Left lung (tissue), 10 donors: ENCODE measurements around the gene ZNF583. TPM values are rescaled to one million over a fixed set of nuclear protein-coding genes. Genes with fewer than 3 reads are reported as not detected.
A peak's percentile ranks its signal among the peaks of the same experiment; 100 is the strongest.

Experiments used
- ATAC-seq: fragments of 200-7000 bp; cut with Tn5 transposase; one replicate; pipeline ENCODE4 v1.9.1; 2020; ENCODE audit warnings: moderate library complexity
- DNase-seq, 4 donors: peaks; one replicate each; pipeline ENCODE4 v3.0.0-alpha.2; 2013 to 2020
- H3K27ac ChIP-seq, 2 donors: fragments of 200-600 bp; sonication (generic) in 1 of 2; one replicate each; pipeline versions ENCODE4 v1.5.0 to v1.8.0; 2020 to 2021
- H3K27me3 ChIP-seq, 2 donors: fragments of 200-600 bp; sonication (generic) in 1 of 2; one replicate each; pipeline versions ENCODE4 v1.5.0 to v1.8.0; 2020 to 2021
- H3K36me3 ChIP-seq, 2 donors: fragments of 200-600 bp; sonication (generic) in 1 of 2; one replicate each; pipeline versions ENCODE4 v1.5.0 to v1.8.0; 2020 to 2021
- H3K4me1 ChIP-seq, 2 donors: fragments of 200-600 bp; one replicate each; pipeline ENCODE4 v1.8.0; 2021
- H3K4me3 ChIP-seq, 2 donors: fragments of 200-600 bp; sonication (generic) in 1 of 2; one replicate each; pipeline versions ENCODE4 v1.5.0 to v1.8.0; 2020 to 2021; ENCODE audit warnings: mild to moderate bottlenecking in 1 of 2
- H3K9me3 ChIP-seq, 2 donors: fragments of 200-600 bp; sonication (generic) in 1 of 2; one replicate each; pipeline versions ENCODE4 v1.5.0 to v1.8.0; 2020 to 2021
- intact Hi-C, 2 donors: fragments of 100-400 bp; cut with DNase I; formaldehyde crosslinking; loops; one replicate each; pipeline versions ENCODE4 v1.11.2 to v1.14.2; 2022
- polyA plus RNA-seq, 6 donors: library from polyadenylated mRNA; unstranded; fragments of 120-200 nt; gene quantifications; one replicate each; pipeline ENCODE4 v1.2.1, GENCODE V29; 2013; ENCODE audit not compliant: insufficient read length in 6 of 6
- total RNA-seq, 2 donors: library from RNA; stranded (reverse); fragmentation: NEBNext Ultra II Directional; extraction: Animal tissue kit (Norgen Biotek cat#: 25700); gene quantifications; one replicate each; pipeline ENCODE4 v1.2.1, GENCODE V29; 2021
- TF ChIP-seq, protein P1 (sequence below), 2 donors: fragments of 200-600 bp; sonication (generic) in 1 of 2; IDR thresholded peaks; one replicate each; pipeline versions ENCODE4 v1.5.0 to v1.8.0; 2021; ENCODE audit warnings: antibody characterized with exemption in 2 of 2
- donor health status: DM: no; HTN: yes; CAD: no.
- donor health status: DM: no; HTN: no; CAD: no.

ZNF583 gene
- total and polyA plus RNA-seq, 8 donors: 4.8 to 13.8 (median 11.0) TPM

DNA sequence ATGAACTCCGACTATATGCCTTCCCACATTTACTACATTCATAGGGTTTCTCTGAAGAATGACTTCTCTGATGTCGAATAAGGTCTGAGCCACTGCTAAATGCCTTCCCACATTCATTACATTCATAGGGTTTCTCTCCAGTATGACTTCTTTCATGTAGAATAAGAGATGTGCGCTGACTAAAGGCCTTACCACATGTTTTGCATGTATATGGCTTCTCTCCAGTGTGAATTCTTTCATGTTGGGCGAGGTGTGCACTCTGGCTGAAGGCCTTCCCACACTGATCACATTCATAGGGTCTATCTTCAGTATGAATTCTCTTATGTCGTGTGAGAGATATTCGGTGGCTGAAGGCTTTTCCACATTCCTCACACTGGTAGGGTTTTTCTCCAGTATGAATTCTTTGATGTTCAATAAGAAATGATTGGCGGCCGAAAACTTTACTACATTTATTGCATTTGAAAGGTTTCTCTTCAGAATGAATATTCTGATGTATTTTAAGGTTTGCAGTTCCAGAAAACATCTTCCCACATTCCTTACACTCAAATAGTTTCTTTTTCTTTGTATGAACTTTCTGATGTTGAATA lies 37.2 kb downstream of the ZNF583 start:
- Histone ChIP-seq H3K4me3 (no peak overlapping the region), H3K36me3 (peaks cover 0 to 26% of the 10 kb centered on the region in 2 donors), H3K27ac (no peak overlapping the region), H3K4me1 (no peaks in the 10 kb centered on the region), H3K9me3 (peaks cover 9 to 85% of the 10 kb centered on the region in 2 donors), H3K27me3 (no peaks in the 10 kb centered on the region)
- intact Hi-C loops: no loop called here
- DNase-seq (no peak), ATAC-seq (no peak)
- TF ChIP-seq, protein P1, sequence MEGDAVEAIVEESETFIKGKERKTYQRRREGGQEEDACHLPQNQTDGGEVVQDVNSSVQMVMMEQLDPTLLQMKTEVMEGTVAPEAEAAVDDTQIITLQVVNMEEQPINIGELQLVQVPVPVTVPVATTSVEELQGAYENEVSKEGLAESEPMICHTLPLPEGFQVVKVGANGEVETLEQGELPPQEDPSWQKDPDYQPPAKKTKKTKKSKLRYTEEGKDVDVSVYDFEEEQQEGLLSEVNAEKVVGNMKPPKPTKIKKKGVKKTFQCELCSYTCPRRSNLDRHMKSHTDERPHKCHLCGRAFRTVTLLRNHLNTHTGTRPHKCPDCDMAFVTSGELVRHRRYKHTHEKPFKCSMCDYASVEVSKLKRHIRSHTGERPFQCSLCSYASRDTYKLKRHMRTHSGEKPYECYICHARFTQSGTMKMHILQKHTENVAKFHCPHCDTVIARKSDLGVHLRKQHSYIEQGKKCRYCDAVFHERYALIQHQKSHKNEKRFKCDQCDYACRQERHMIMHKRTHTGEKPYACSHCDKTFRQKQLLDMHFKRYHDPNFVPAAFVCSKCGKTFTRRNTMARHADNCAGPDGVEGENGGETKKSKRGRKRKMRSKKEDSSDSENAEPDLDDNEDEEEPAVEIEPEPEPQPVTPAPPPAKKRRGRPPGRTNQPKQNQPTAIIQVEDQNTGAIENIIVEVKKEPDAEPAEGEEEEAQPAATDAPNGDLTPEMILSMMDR (IDR thresholded peaks at IDR 0.05): no peak

DNA sequence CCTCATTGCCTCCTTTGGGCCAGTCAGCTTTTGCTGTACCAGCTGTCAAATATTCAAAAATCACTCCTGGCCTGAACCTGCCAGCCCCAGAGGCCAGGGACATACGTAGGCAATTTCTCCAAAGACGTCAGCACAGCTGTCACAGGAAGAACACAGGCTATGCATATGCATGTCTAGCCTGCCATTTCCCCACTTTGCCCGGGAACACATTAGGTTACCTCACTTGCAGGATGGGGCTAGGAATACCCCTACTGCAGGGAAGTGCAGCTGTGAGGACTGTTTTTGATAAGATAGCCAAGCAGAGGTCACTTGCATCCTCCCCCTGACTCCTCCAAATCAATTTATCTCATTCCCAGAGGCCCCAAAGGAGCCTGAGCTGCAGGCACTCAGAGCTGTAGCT lies 70.2 kb downstream of the ZNF583 start:
- no peak overlapping the region for H3K27ac ChIP-seq
- peaks cover 0 to 26% of the 10 kb centered on the region in 2 donors for H3K27me3 ChIP-seq
- ATAC-seq (no peak), DNase-seq (no peak)
- TF ChIP-seq, protein P1 (IDR thresholded peaks at IDR 0.05): no peak
- peaks cover 0 to 86% of the 10 kb centered on the region in 2 donors for H3K9me3 ChIP-seq
- no peak overlapping the region for H3K4me3 ChIP-seq
- intact Hi-C loops: no loop called here
- peaks cover 0 to 26% of the 10 kb centered on the region in 2 donors for H3K36me3 ChIP-seq
- no peaks in the 10 kb centered on the region for H3K4me1 ChIP-seq

- Histone ChIP-seq H3K27ac (no peak overlapping the region), H3K36me3 (peaks cover 0 to 17% of the 10 kb centered on the region in 2 donors), H3K4me3 (no peak overlapping the region), H3K27me3 (peaks cover 0 to 26% of the 10 kb centered on the region in 2 donors), H3K9me3 (peaks cover 0 to 85% of the 10 kb centered on the region in 2 donors), H3K4me1 (no peaks in the 10 kb centered on the region)
- TF ChIP-seq, protein P1 (IDR thresholded peaks at IDR 0.05): no peak
- intact Hi-C loops: no loop called here
- ATAC-seq (no peak), DNase-seq (peak in 1 of 4 donors; percentile 1)
Observed at GRCh38 chr19:56476093-56476492, 72.0 kb downstream of the ZNF583 start.

Other genes starting within 250 kb of the ZNF583 start
- gene GALP, start 228.3 kb upstream of the ZNF583 start, total RNA-seq: not detected
- not detected for gene GALP, start 228.3 kb upstream of the ZNF583 start, polyA plus RNA-seq
- gene ZSCAN5B, start 206.5 kb upstream of the ZNF583 start, total RNA-seq: not detected
- under 1 TPM in 4 of 6 donors, not detected in 2; 0.14 to 0.22 (median 0.21) TPM for gene ZSCAN5B, start 206.5 kb upstream of the ZNF583 start, polyA plus RNA-seq
- not detected for gene ZSCAN5C, start 202.1 kb upstream of the ZNF583 start, total RNA-seq
- gene ZSCAN5C, start 202.1 kb upstream of the ZNF583 start, polyA plus RNA-seq: not detected
- gene EDDM13, start 131.6 kb upstream of the ZNF583 start, total RNA-seq: not detected
- 10 to 100 TPM in 1 of 6 donors, 1 to 10 TPM in 5; 4.1 to 10.1 (median 6.2) TPM for gene EDDM13, start 131.6 kb upstream of the ZNF583 start, polyA plus RNA-seq
- gene ZSCAN5A, start 89.5 kb upstream of the ZNF583 start, total RNA-seq: 10 to 100 TPM in 1 of 2 donors, 1 to 10 TPM in 1; 6.8 to 16.7 TPM
- 10 to 100 TPM; 14.5 to 21.8 (median 17.2) TPM for gene ZSCAN5A, start 89.5 kb upstream of the ZNF583 start, polyA plus RNA-seq
- gene ZNF582, start 10.8 kb upstream of the ZNF583 start, total RNA-seq: 1 to 10 TPM; 2.9 to 4.3 TPM
- gene ZNF582, start 10.8 kb upstream of the ZNF583 start, polyA plus RNA-seq: 10 to 100 TPM in 2 of 6 donors, 1 to 10 TPM in 4; 8.4 to 13.1 (median 9.4) TPM
- 1 to 10 TPM; 2.7 to 3.0 TPM for gene ZNF667, start 73.0 kb downstream of the ZNF583 start, total RNA-seq
- gene ZNF667, start 73.0 kb downstream of the ZNF583 start, polyA plus RNA-seq: 10 to 100 TPM; 15.2 to 21.5 (median 19.5) TPM
- gene ZNF471, start 103.5 kb downstream of the ZNF583 start, total RNA-seq: 1 to 10 TPM; 2.8 to 7.2 TPM
- 10 to 100 TPM; 31.1 to 47.6 (median 37.1) TPM for gene ZNF471, start 103.5 kb downstream of the ZNF583 start, polyA plus RNA-seq
- gene ZFP28, start 134.6 kb downstream of the ZNF583 start, total RNA-seq: 1 to 10 TPM; 6.3 to 7.0 TPM
- 10 to 100 TPM; 14.6 to 17.1 (median 15.1) TPM for gene ZFP28, start 134.6 kb downstream of the ZNF583 start, polyA plus RNA-seq
- 1 to 10 TPM; 4.2 to 5.8 TPM for gene ZNF470, start 163.1 kb downstream of the ZNF583 start, total RNA-seq
- 1 to 10 TPM; 7.9 to 8.8 (median 8.5) TPM for gene ZNF470, start 163.1 kb downstream of the ZNF583 start, polyA plus RNA-seq
- gene ZNF71, start 191.0 kb downstream of the ZNF583 start, total RNA-seq: 1 to 10 TPM; 5.6 to 6.4 TPM
- 10 to 100 TPM in 2 of 6 donors, 1 to 10 TPM in 4; 7.8 to 10.7 (median 8.8) TPM for gene ZNF71, start 191.0 kb downstream of the ZNF583 start, polyA plus RNA-seq
- not detected for gene SMIM17, start 238.8 kb downstream of the ZNF583 start, total RNA-seq
- 1 to 10 TPM; 3.0 to 3.8 (median 3.4) TPM for gene SMIM17, start 238.8 kb downstream of the ZNF583 start, polyA plus RNA-seq